MCF 10A (cell line): Measurements from ENCODE around the gene CLCN4. TPM values are rescaled to one million over a fixed set of nuclear protein-coding genes. Genes with fewer than 3 reads are reported as not detected.

Experiments
- BruUV-seq: library from RNA; stranded (reverse); fragments of 400-500 nt; replicated peaks from 2 replicates; lab custom pipeline; 2021; lab: Mats Ljungman, UMichigan
- CTCF ChIA-PET: fragments of 300-600 bp; sonication (Branson Sonifier 250); formaldehyde crosslinking; extraction: SDS; loops from one replicate; lab custom pipeline; 2021; ENCODE audit warnings: antibody characterized with exemption, inconsistent platforms; lab: Yijun Ruan, JAX
- POLR2A ChIA-PET: fragments of 300-600, 350-650 bp; sonication (Branson Sonifier 250); formaldehyde crosslinking; extraction: SDS; loops from one replicate; lab custom pipeline; 2020; ENCODE audit warnings: antibody characterized with exemption, inconsistent platforms; lab: Yijun Ruan, JAX
- DNase-seq: peaks from one replicate; pipeline ENCODE4 v3.0.0-alpha.2; 2018; ENCODE audit not compliant: unreplicated experiment
- H3K27ac Mint-ChIP-seq: one replicate; pipeline ENCODE4 v1.8.0; 2022; ENCODE audit warnings: mild to moderate bottlenecking, low read depth, mixed read lengths; ENCODE audit not compliant: unreplicated experiment
- H3K27me3 Mint-ChIP-seq: one replicate; pipeline ENCODE4 v1.8.0; 2022; ENCODE audit warnings: mixed read lengths; ENCODE audit not compliant: insufficient read depth, unreplicated experiment
- H3K36me3 Mint-ChIP-seq: one replicate; pipeline ENCODE4 v1.8.0; 2022; ENCODE audit warnings: mild to moderate bottlenecking, moderate library complexity, mixed read lengths; ENCODE audit not compliant: insufficient read depth, unreplicated experiment
- H3K4me1 Mint-ChIP-seq: one replicate; pipeline ENCODE4 v1.8.0; 2022; ENCODE audit warnings: mixed read lengths; ENCODE audit not compliant: insufficient read depth, unreplicated experiment
- H3K4me3 Mint-ChIP-seq: one replicate; pipeline ENCODE4 v1.8.0; 2022; ENCODE audit warnings: mild to moderate bottlenecking, moderate library complexity, mixed read lengths; ENCODE audit not compliant: unreplicated experiment
- H3K9me3 Mint-ChIP-seq: one replicate; pipeline ENCODE4 v1.8.0; 2022; ENCODE audit warnings: mixed read lengths; ENCODE audit not compliant: unreplicated experiment
- CTCF ChIP-seq: fragments of 200-600 bp; IDR thresholded peaks from one replicate; pipeline ENCODE4 v1.8.0; 2022; ENCODE audit warnings: antibody characterized with exemption, mild to moderate bottlenecking; ENCODE audit not compliant: unreplicated experiment
- intact Hi-C: fragments of 100-400 bp; cut with micrococcal nuclease; formaldehyde crosslinking; loops from 2 replicates; pipeline ENCODE4 v1.14.1; 2022
- total RNA-seq: library from RNA; stranded (reverse); gene quantifications from 2 replicates; pipeline ENCODE4 v1.2.3, GENCODE V29; 2022

Gene CLCN4
- total RNA-seq, 1 experiment from 2014 or later, result 7.3 TPM

- ChIA-PET POLR2A (no interaction called here), CTCF (interaction anchor here (0.6 to 9.0 kb wide), 7 partner anchors 40 to 733 kb away, joined by 3 to 178 read pairs (median 5); no protein-coding TSS in a partner anchor)
- intact Hi-C loops, result loop anchor here (5.0 kb wide), 1 partner anchor 1298 kb away; no protein-coding TSS in a partner anchor
- Mint-ChIP-seq H3K4me3 (no peak overlapping the region), H3K4me1 (no peaks in the 10 kb centered on the region), H3K27me3 (no peaks in the 10 kb centered on the region), H3K27ac (no peak overlapping the region), H3K36me3 (peaks cover 13% of the 10 kb centered on the region), H3K9me3 (no peaks in the 10 kb centered on the region)
- BruUV-seq, result no TSS peak
- no peak for DNase-seq
- TF ChIP-seq CTCF, result no peak
Measured at GRCh38 chrX:10115082-10115481, 41.7 kb upstream of the CLCN4 start.

GRCh38 chrX:10117301-10117700 lies 39.5 kb upstream of the CLCN4 start:
- intact Hi-C loops, result loop anchor here (5.0 kb wide), 1 partner anchor 1300 kb away; no protein-coding TSS in a partner anchor
- no TSS peak for BruUV-seq
- Mint-ChIP-seq H3K27me3 (no peaks in the 10 kb centered on the region), H3K4me1 (no peaks in the 10 kb centered on the region), H3K9me3 (peaks cover 9% of the 10 kb centered on the region), H3K36me3 (peaks cover 26% of the 10 kb centered on the region), H3K27ac (no peak overlapping the region), H3K4me3 (no peak overlapping the region)
- DNase-seq, result no peak
- TF ChIP-seq CTCF, result no peak
- POLR2A ChIA-PET, result no interaction called here
- CTCF ChIA-PET, result interaction anchor here (0.6 to 9.0 kb wide), 10 partner anchors 13 to 288 kb away, joined by 3 to 178 read pairs (median 7); no protein-coding TSS in a partner anchor

GRCh38 chrX:10117864-10118377 lies 38.9 kb upstream of the CLCN4 start:
- no peak overlapping the region for H3K27ac Mint-ChIP-seq
- ChIA-PET CTCF (interaction anchor here (0.7 to 9.0 kb wide), 15 partner anchors 11 to 232 kb away, joined by 3 to 178 read pairs (median 9); no protein-coding TSS in a partner anchor), POLR2A (interaction anchor here (0.5 kb wide), 1 partner anchor 126 kb away, joined by 3 read pairs; no protein-coding TSS in a partner anchor)
- intact Hi-C loops, result loop anchor here (5.0 kb wide), 1 partner anchor 1301 kb away; no protein-coding TSS in a partner anchor
- no peak for TF ChIP-seq CTCF
- no peaks in the 10 kb centered on the region for H3K27me3 Mint-ChIP-seq
- peaks cover 9% of the 10 kb centered on the region for H3K9me3 Mint-ChIP-seq
- no TSS peak for BruUV-seq
- no peaks in the 10 kb centered on the region for H3K4me1 Mint-ChIP-seq
- no peak overlapping the region for H3K4me3 Mint-ChIP-seq
- peaks cover 26% of the 10 kb centered on the region for H3K36me3 Mint-ChIP-seq
- DNase-seq, result no peak

GRCh38 chrX:10118530-10118929 lies 38.2 kb upstream of the CLCN4 start:
- intact Hi-C loops, result loop anchor here (5.0 kb wide), 1 partner anchor 1301 kb away; no protein-coding TSS in a partner anchor
- H3K27me3 Mint-ChIP-seq, result no peaks in the 10 kb centered on the region
- CTCF ChIA-PET, result interaction anchor here (0.6 to 9.0 kb wide), 40 partner anchors 8 to 1302 kb away, joined by 3 to 178 read pairs (median 5); partner anchors contain the start of gene CLCN4
- no peak overlapping the region for H3K4me3 Mint-ChIP-seq
- peaks cover 9% of the 10 kb centered on the region for H3K9me3 Mint-ChIP-seq
- TF ChIP-seq CTCF, result no peak
- no TSS peak for BruUV-seq
- DNase-seq, result no peak
- no peaks in the 10 kb centered on the region for H3K4me1 Mint-ChIP-seq
- H3K36me3 Mint-ChIP-seq, result peaks cover 30% of the 10 kb centered on the region
- POLR2A ChIA-PET, result no interaction called here
- H3K27ac Mint-ChIP-seq, result no peak overlapping the region
